Effector CD8-positive, alpha-beta T cell (primary cell): Measurements from ENCODE around the gene GMDS.
"Not testable (repeated sequence)": the region's sequence is repeated elsewhere in the genome, so short reads cannot be mapped to it uniquely, and the experiment has no call there.

ENCODE experiments used
- DNase-seq: peaks from one replicate; lab custom pipeline; 2025; lab: John Stamatoyannopoulos, UW

The GMDS gene

GRCh38 chr6:1686117-1687098, 559.0 kb downstream of the GMDS start:
- no peak for DNase-seq

GRCh38 chr6:1679688-1680068, 565.7 kb downstream of the GMDS start:
- DNase-seq, result no peak

GRCh38 chr6:1679031-1679687, 566.2 kb downstream of the GMDS start:
- no peak for DNase-seq

GRCh38 chr6:1678201-1678600, 567.2 kb downstream of the GMDS start:
- DNase-seq, result no peak

- DNase-seq, result no peak
Observed at GRCh38 chr6:1672379-1672778, 573.0 kb downstream of the GMDS start.

GRCh38 chr6:1670711-1671462, 574.5 kb downstream of the GMDS start:
- no peak for DNase-seq

- DNase-seq, result no peak
Observed at GRCh38 chr6:1669996-1670395, 575.4 kb downstream of the GMDS start.

GRCh38 chr6:1668456-1668855, 576.9 kb downstream of the GMDS start:
- DNase-seq, result not testable (repeated sequence)

- DNase-seq, result no peak
Observed at GRCh38 chr6:1667805-1668175, 577.6 kb downstream of the GMDS start.

GRCh38 chr6:1667012-1667804, 578.2 kb downstream of the GMDS start:
- no peak for DNase-seq

- no peak for DNase-seq
Observed at GRCh38 chr6:1665214-1665613, 580.2 kb downstream of the GMDS start.

GRCh38 chr6:1664329-1664728, 581.1 kb downstream of the GMDS start:
- no peak for DNase-seq

- no peak for DNase-seq
Observed at GRCh38 chr6:1663511-1663910, 581.9 kb downstream of the GMDS start.

- DNase-seq, result no peak
Observed at GRCh38 chr6:1662534-1662933, 582.9 kb downstream of the GMDS start.

- no peak for DNase-seq
Observed at GRCh38 chr6:1659816-1660215, 585.6 kb downstream of the GMDS start.

- no peak for DNase-seq
Observed at GRCh38 chr6:1658212-1659005, 587.0 kb downstream of the GMDS start.

GRCh38 chr6:1657771-1658165, 587.6 kb downstream of the GMDS start:
- no peak for DNase-seq

GRCh38 chr6:1657116-1657770, 588.2 kb downstream of the GMDS start:
- no peak for DNase-seq

- no peak for DNase-seq
Observed at GRCh38 chr6:1654054-1654453, 591.4 kb downstream of the GMDS start.

- DNase-seq, result no peak
Observed at GRCh38 chr6:1652842-1653241, 592.6 kb downstream of the GMDS start.
